IPS-18a (cell line): ENCODE results near the gene TMEM9.
"Not testable (repeated sequence)": the region's sequence is repeated elsewhere in the genome, so short reads cannot be mapped to it uniquely, and the experiment has no call there.

Source experiments
- H3K27ac ChIP-seq: one replicate; pipeline ENCODE4 v1.5.1; 2013; ENCODE audit warnings: low read length
- H3K27me3 ChIP-seq: one replicate; pipeline ENCODE4 v1.6.1; 2013; ENCODE audit warnings: mild to moderate bottlenecking, low read length; ENCODE audit not compliant: control insufficient read depth, insufficient read depth
- H3K36me3 ChIP-seq: one replicate; pipeline ENCODE4 v1.6.1; 2013; ENCODE audit warnings: low read depth, low read length; ENCODE audit not compliant: control insufficient read depth
- H3K4me1 ChIP-seq: one replicate; pipeline ENCODE4 v1.6.1; 2013; ENCODE audit warnings: low read depth, low read length; ENCODE audit not compliant: control insufficient read depth
- H3K4me3 ChIP-seq: one replicate; pipeline ENCODE4 v1.5.1; 2013; ENCODE audit warnings: low read length
- H3K9ac ChIP-seq: one replicate; pipeline ENCODE4 v1.6.1; 2013; ENCODE audit warnings: mild to moderate bottlenecking, low read length, moderate library complexity
- H3K9me3 ChIP-seq: one replicate; pipeline ENCODE4 v1.6.1; 2013; ENCODE audit warnings: low read depth, low read length; ENCODE audit not compliant: control insufficient read depth

Gene TMEM9

DNA sequence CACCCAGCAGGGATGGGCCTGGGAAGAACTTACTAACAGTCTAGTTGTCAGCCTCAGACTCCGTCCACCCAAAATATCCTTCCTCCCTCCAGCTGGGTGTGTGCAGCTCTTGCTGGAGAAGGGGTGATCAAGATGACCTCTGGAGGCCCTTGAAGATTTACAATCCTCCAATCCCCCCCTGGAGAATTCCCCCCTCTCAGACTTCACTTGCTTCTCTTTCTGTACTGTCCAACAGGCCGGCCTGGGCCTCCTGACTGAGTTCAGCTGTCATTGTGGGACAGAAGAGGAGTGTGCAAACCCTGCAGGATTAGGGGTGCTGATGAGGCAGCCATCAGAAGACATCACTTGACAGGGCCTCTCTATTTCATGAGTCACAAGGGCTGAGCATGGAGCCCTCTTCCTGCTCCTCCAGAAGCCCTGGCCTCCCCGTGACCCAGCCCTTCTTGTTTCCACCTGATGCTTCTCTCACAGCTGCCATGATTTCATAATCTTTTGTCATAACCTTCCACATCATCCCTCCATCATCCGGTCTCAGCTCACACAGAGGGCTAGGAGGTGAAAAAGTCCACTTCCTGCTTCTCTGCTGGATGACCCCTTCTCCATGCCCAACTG, 18.8 kb upstream of the TMEM9 start:
- Histone ChIP-seq H3K9ac (no peak overlapping the region), H3K4me1 (peaks cover 3% of the 10 kb centered on the region), H3K9me3 (no peaks in the 10 kb centered on the region), H3K27me3 (peaks cover 23% of the 10 kb centered on the region), H3K4me3 (no peak overlapping the region), H3K36me3 (no peaks in the 10 kb centered on the region), H3K27ac (no peak overlapping the region)

- H3K27ac ChIP-seq = no peak overlapping the region
- no peaks in the 10 kb centered on the region for H3K9me3 ChIP-seq
- peaks cover 23% of the 10 kb centered on the region for H3K27me3 ChIP-seq
- no peak overlapping the region for H3K4me3 ChIP-seq
- H3K4me1 ChIP-seq = peaks cover 3% of the 10 kb centered on the region
- no peaks in the 10 kb centered on the region for H3K36me3 ChIP-seq
- H3K9ac ChIP-seq = no peak overlapping the region
Observed at GRCh38 chr1:201172326-201172725, 18.1 kb upstream of the TMEM9 start.

DNA sequence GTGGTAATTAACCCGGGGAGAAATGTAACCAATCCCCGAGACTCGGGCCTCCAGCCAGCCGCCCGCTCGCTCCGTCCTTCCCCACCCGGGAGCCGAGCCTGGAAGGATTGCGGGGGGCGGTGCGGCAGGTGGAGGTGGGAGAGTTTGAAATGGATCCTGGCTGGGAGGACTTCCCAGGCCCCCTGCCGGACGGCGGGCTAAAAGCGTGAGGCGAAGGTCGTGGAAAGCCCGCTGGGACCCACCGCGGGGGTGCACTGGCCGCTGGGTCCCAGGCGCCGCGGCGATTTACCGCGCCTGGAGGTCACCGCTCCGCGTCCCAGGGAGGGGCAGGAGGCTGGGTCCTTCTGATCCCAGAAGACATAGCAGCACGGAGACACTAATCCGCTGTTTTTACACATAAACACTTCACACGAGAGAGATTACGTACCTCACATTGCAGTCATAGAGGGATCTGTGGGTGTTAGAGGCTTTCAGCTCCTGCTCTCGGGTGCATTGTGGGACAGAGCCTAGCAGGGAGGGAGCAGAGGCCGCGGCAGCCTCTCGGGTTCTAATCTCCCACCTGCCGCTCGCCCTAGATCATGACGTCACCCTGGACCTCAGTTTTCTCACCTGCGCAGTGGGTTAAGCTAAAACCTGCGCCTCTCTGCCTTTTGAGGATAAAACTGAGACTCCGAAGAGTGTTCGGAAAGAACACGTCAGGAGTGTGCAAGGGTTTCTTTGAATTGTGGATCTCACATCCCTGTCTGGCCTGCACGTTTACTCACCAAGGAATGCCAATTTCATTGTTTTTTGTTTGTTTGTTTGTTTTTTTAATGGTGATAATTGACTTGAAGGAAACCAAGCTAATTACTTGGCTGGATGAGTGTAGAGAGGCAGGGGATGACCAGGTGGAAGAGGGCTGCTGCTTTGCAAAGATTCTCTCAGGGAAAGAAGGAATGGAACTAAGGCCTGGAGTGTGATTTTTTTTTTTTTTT, 17.1 kb upstream of the TMEM9 start:
- Histone ChIP-seq H3K4me3 (peak overlapping the region; percentile 72), H3K27ac (no peak overlapping the region), H3K9ac (peak overlapping the region; percentile 52), H3K9me3 (no peaks in the 10 kb centered on the region), H3K4me1 (peaks cover 3% of the 10 kb centered on the region), H3K36me3 (no peaks in the 10 kb centered on the region), H3K27me3 (peaks cover 23% of the 10 kb centered on the region)

GRCh38 chr1:201170533-201171062, 16.3 kb upstream of the TMEM9 start:
- H3K27ac ChIP-seq = no peak overlapping the region
- H3K4me3 ChIP-seq = peak overlapping the region; percentile 72

GRCh38 chr1:201169971-201170532, 15.8 kb upstream of the TMEM9 start:
- Histone ChIP-seq H3K36me3 (no peaks in the 10 kb centered on the region), H3K4me3 (peak overlapping the region; percentile 1), H3K27me3 (peaks cover 23% of the 10 kb centered on the region), H3K27ac (no peak overlapping the region), H3K9me3 (no peaks in the 10 kb centered on the region), H3K4me1 (peaks cover 3% of the 10 kb centered on the region), H3K9ac (peak overlapping the region; percentile 3)

More at GRCh38 chr1:201170533-201171062, 16.3 kb upstream of the TMEM9 start:
- peaks cover 3% of the 10 kb centered on the region for H3K4me1 ChIP-seq
- peaks cover 23% of the 10 kb centered on the region for H3K27me3 ChIP-seq
- no peaks in the 10 kb centered on the region for H3K9me3 ChIP-seq
- H3K36me3 ChIP-seq = no peaks in the 10 kb centered on the region
- H3K9ac ChIP-seq = peak overlapping the region; percentile 52

DNA sequence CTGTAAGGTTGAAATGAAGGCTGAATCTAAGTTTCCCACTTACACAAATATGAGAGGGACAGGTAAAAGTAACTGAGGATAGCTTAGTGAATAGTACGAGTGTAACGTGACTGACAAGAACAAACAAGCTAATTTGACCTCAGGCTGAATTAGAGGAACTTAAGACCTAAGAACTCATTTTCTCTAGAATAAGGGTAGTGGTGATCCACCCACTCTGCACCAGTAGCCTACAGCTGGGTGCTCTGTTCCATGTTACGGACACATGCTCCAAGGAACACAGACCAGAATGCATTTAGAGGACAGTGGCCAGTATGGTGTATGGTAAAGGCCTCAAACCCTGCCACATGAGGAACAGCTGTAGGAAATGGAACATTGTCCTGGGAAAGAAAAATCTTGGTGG, 14.9 kb upstream of the TMEM9 start:
- H3K4me1 ChIP-seq = peaks cover 3% of the 10 kb centered on the region
- H3K9ac ChIP-seq = no peak overlapping the region
- H3K9me3 ChIP-seq = no peaks in the 10 kb centered on the region
- peaks cover 23% of the 10 kb centered on the region for H3K27me3 ChIP-seq
- no peak overlapping the region for H3K27ac ChIP-seq
- no peaks in the 10 kb centered on the region for H3K36me3 ChIP-seq
- H3K4me3 ChIP-seq = no peak overlapping the region

GRCh38 chr1:201167041-201167991, 13.0 kb upstream of the TMEM9 start:
- peaks cover 22% of the 10 kb centered on the region for H3K27me3 ChIP-seq
- peaks cover 3% of the 10 kb centered on the region for H3K4me1 ChIP-seq
- no peak overlapping the region for H3K9ac ChIP-seq
- H3K27ac ChIP-seq = no peak overlapping the region
- H3K9me3 ChIP-seq = no peaks in the 10 kb centered on the region
- no peaks in the 10 kb centered on the region for H3K36me3 ChIP-seq
- no peak overlapping the region for H3K4me3 ChIP-seq

DNA sequence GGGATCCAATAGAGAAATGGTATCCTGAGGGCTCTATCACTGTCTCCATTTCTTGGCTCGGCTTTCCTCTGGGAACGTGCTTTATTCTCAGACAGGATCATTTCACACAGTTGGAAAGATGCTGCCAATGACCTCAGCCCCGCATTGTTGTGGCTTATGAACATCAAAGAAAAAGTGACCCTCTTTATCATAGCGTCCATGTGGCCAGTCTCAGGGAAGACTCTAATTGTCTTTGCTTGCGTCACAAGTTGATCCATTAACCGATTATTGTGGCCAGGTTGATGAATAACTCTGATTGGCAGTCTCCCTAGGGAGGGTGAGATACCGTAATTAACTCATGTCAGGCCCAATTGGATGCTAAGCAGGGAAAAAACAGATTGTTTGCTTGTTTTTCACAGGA, 10.4 kb upstream of the TMEM9 start:
- Histone ChIP-seq H3K27me3 (peaks cover 5% of the 10 kb centered on the region), H3K4me3 (no peak overlapping the region), H3K9ac (no peak overlapping the region), H3K4me1 (no peaks in the 10 kb centered on the region), H3K36me3 (no peaks in the 10 kb centered on the region), H3K27ac (no peak overlapping the region), H3K9me3 (no peaks in the 10 kb centered on the region)

DNA sequence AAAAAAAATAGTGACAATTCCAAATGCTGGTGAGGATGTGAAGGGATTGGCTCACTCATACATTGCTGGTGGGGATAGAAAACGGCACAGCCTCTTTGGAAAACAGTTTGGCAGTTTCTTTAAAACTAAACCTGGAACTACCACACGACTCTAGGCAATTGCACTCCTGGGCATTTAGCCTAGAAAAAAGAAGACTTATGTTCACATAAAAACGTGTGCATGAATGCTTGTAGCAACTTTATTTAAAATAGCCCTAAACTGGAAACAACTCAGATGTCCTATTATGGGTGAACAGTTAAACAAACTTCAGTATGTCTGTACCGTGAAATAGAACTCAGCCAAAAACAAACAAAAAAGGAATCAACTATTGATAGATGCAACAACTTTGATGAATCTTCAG, 9.4 kb upstream of the TMEM9 start:
- no peak overlapping the region for H3K9ac ChIP-seq
- H3K9me3 ChIP-seq = no peaks in the 10 kb centered on the region
- no peaks in the 10 kb centered on the region for H3K4me1 ChIP-seq
- H3K27ac ChIP-seq = no peak overlapping the region
- no peaks in the 10 kb centered on the region for H3K36me3 ChIP-seq
- H3K27me3 ChIP-seq = no peaks in the 10 kb centered on the region
- H3K4me3 ChIP-seq = no peak overlapping the region

DNA sequence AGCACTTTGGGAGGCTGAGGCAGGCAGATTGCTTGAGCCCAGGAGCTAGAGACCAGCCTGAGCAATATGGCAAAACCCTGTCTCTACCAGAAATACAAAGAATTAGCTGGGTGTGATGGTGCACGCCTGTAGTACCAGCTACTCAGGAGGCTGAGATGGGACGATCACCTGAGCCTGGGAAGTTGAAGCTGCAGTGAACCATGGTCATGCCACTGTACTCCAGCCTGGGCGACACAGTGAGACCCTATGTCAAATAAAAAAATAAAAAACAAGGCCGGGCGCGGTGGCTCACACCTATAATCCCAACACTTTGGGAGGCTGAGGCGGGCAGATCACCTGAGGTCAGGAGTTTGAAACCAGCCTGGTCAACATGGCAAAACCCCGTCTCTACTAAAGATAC, 8.8 kb upstream of the TMEM9 start:
- H3K9ac ChIP-seq, H3K4me1 ChIP-seq, H3K27me3 ChIP-seq: not testable (repeated sequence)

GRCh38 chr1:201157949-201158348, 3.7 kb upstream of the TMEM9 start:
- Histone ChIP-seq H3K9me3 (no peaks in the 10 kb centered on the region), H3K4me3 (no peak overlapping the region), H3K9ac (no peak overlapping the region), H3K4me1 (peaks cover 6% of the 10 kb centered on the region), H3K27ac (no peak overlapping the region), H3K27me3 (no peaks in the 10 kb centered on the region), H3K36me3 (no peaks in the 10 kb centered on the region)

More for the DNA sequence above, 8.8 kb upstream of the TMEM9 start:
- not testable (repeated sequence) for H3K4me3 ChIP-seq, H3K27ac ChIP-seq, H3K9me3 ChIP-seq, H3K36me3 ChIP-seq
